SK-N-SH treated with all-trans-retinoic acid at 6 μM for 48 hours (cell line): ENCODE results near the gene UNCX.

ENCODE experiments used
- ATAC-seq: fragments of 200-7000 bp; cut with Tn5 transposase; 3 replicates; pipeline ENCODE4 v1.9.1; 2020; ENCODE audit warnings: mild to moderate bottlenecking, moderate library complexity
- ARNTL ChIP-seq: fragments of 450-650 bp; formaldehyde crosslinking; IDR thresholded peaks from 2 replicates; pipeline ENCODE4 v1.5.0; 2020; ENCODE audit warnings: low read depth, mild to moderate bottlenecking, moderate library complexity, borderline replicate concordance
- BACH2 ChIP-seq: fragments of 250-450 bp; sonication (Bioruptor Pico); IDR thresholded peaks from 2 replicates; pipeline ENCODE4 v1.9.0; 2021; ENCODE audit warnings: mild to moderate bottlenecking, borderline replicate concordance
- CREB5 ChIP-seq: fragments of 250-450 bp; sonication (Bioruptor Pico); IDR thresholded peaks from 2 replicates; pipeline ENCODE4 v1.5.1; 2020; ENCODE audit warnings: low read depth, mild to moderate bottlenecking, moderate library complexity
- CSDC2 ChIP-seq: fragments of 250-450 bp; sonication (Bioruptor Pico); IDR thresholded peaks from 2 replicates; pipeline ENCODE4 v1.5.0; 2020; ENCODE audit warnings: mild to moderate bottlenecking, moderate library complexity
- ESRRG ChIP-seq: fragments of 250-450 bp; sonication (Bioruptor Pico); IDR thresholded peaks from 2 replicates; pipeline ENCODE4 v1.6.1; 2021; ENCODE audit warnings: mild to moderate bottlenecking
- GLIS3 ChIP-seq: fragments of 250-450 bp; sonication (Bioruptor Pico); IDR thresholded peaks from 2 replicates; pipeline ENCODE4 v1.5.0; 2020; ENCODE audit warnings: mild to moderate bottlenecking, moderate library complexity
- ISL1 ChIP-seq: fragments of 250-450 bp; sonication (Bioruptor Pico); IDR thresholded peaks from 2 replicates; pipeline ENCODE4 v2.1.2; 2022; ENCODE audit warnings: mild to moderate bottlenecking, moderate library complexity
- OSR1 ChIP-seq: fragments of 250-450 bp; sonication (Bioruptor Pico); IDR thresholded peaks from 2 replicates; pipeline ENCODE4 v1.8.0; 2022; ENCODE audit warnings: moderate library complexity, mild to moderate bottlenecking, inconsistent platforms
- PATZ1 ChIP-seq: fragments of 250-450 bp; sonication (Bioruptor Pico); IDR thresholded peaks from 2 replicates; pipeline ENCODE4 v1.8.0; 2020; ENCODE audit warnings: mild to moderate bottlenecking, moderate library complexity, borderline replicate concordance
- PPARA ChIP-seq: fragments of 250-450 bp; sonication (Bioruptor Pico); IDR thresholded peaks from 2 replicates; pipeline ENCODE4 v1.5.0; 2020; ENCODE audit warnings: mild to moderate bottlenecking, borderline replicate concordance
- RARB ChIP-seq: fragments of 250-450 bp; sonication (Bioruptor Pico); IDR thresholded peaks from 2 replicates; pipeline ENCODE4 v1.8.0; 2021; ENCODE audit warnings: mild to moderate bottlenecking, moderate library complexity
- SNAI2 ChIP-seq: fragments of 250-450 bp; sonication (Bioruptor Pico); IDR thresholded peaks from 2 replicates; pipeline ENCODE4 v1.5.0; 2020; ENCODE audit warnings: mild to moderate bottlenecking, moderate library complexity
- TCF4 ChIP-seq: fragments of 250-450 bp; sonication (Bioruptor Pico); IDR thresholded peaks from 2 replicates; pipeline ENCODE4 v1.8.0; 2021; ENCODE audit warnings: mild to moderate bottlenecking, moderate library complexity, borderline replicate concordance
- TOX ChIP-seq: fragments of 250-450 bp; sonication (Bioruptor Pico); IDR thresholded peaks from 2 replicates; pipeline ENCODE4 v1.8.0; 2021; ENCODE audit warnings: mild to moderate bottlenecking, moderate library complexity, borderline replicate concordance
- TSHZ2 ChIP-seq: fragments of 250-450 bp; sonication (Bioruptor Pico); IDR thresholded peaks from 2 replicates; pipeline ENCODE4 v1.5.0; 2020; ENCODE audit warnings: mild to moderate bottlenecking, moderate library complexity
- ZC3H10 ChIP-seq: fragments of 250-450 bp; sonication (Bioruptor Pico); IDR thresholded peaks from 2 replicates; pipeline ENCODE4 v1.5.1; 2021; ENCODE audit warnings: mild to moderate bottlenecking, moderate library complexity
- ZFP3 ChIP-seq: fragments of 250-450 bp; sonication (Bioruptor Pico); IDR thresholded peaks from 2 replicates; pipeline ENCODE4 v1.5.0; 2020; ENCODE audit warnings: mild to moderate bottlenecking, moderate library complexity
- ZFP30 ChIP-seq: fragments of 450-650 bp; formaldehyde crosslinking; IDR thresholded peaks from 2 replicates; pipeline ENCODE4 v1.5.0; 2022; ENCODE audit warnings: mild to moderate bottlenecking, moderate library complexity
- ZNF565 ChIP-seq: fragments of 450-650 bp; formaldehyde crosslinking; conservative IDR thresholded peaks from 2 replicates; pipeline ENCODE4 v1.5.0; 2020; ENCODE audit warnings: low read depth, mild to moderate bottlenecking, moderate library complexity
- ZNF70 ChIP-seq: fragments of 450-650 bp; formaldehyde crosslinking; IDR thresholded peaks from 2 replicates; pipeline ENCODE4 v1.5.0; 2020; ENCODE audit warnings: mild to moderate bottlenecking, moderate library complexity
- ZNF8 ChIP-seq: fragments of 450-650 bp; formaldehyde crosslinking; IDR thresholded peaks from 2 replicates; pipeline ENCODE4 v1.5.0; 2020; ENCODE audit warnings: mild to moderate bottlenecking, moderate library complexity

UNCX gene

GRCh38 chr7:1243290-1243963 is 10.8 kb downstream of the UNCX start (continued):
- no peak for TF ChIP-seq CREB5 (CRISPR knock-in tag)
- TF ChIP-seq, all 23 proteins: peak for 0

- ATAC-seq = no peak
Measured at GRCh38 chr7:1243964-1244416, 11.3 kb downstream of the UNCX start.

GRCh38 chr7:1244700-1245523 is 12.2 kb downstream of the UNCX start:
- no peak for ATAC-seq
- TF ChIP-seq ZC3H10 = no peak
- TF ChIP-seq ESRRG (CRISPR knock-in tag) = no peak
- TF ChIP-seq TSHZ2 (CRISPR knock-in tag) = no peak
- no peak for TF ChIP-seq ZNF70 (CRISPR knock-in tag)
- TF ChIP-seq ZNF565 = no peak
- TF ChIP-seq ISL1 (CRISPR knock-in tag) = no peak
- no peak for TF ChIP-seq GLIS3
- TF ChIP-seq, all 23 proteins: peak for 0

More at GRCh38 chr7:1243964-1244416, 11.3 kb downstream of the UNCX start:
- TF ChIP-seq ESRRG (CRISPR knock-in tag) (no peak), CSDC2 (no peak), SNAI2 (CRISPR knock-in tag) (no peak), OSR1 (no peak), BACH2 (no peak), RARB (CRISPR knock-in tag) (no peak), ZNF565 (no peak), TOX (CRISPR knock-in tag) (no peak), TCF4 (no peak), CREB5 (CRISPR knock-in tag) (no peak), ZNF70 (CRISPR knock-in tag) (no peak), ZFP3 (CRISPR knock-in tag) (no peak), ZNF8 (CRISPR knock-in tag) (no peak)

- TF ChIP-seq PPARA (CRISPR knock-in tag) (no peak), ZFP30 (CRISPR knock-in tag) (no peak), ZC3H10 (no peak), ZNF70 (CRISPR knock-in tag) (no peak), BACH2 (no peak), CSDC2 (no peak), ESRRG (CRISPR knock-in tag) (no peak), ZNF8 (CRISPR knock-in tag) (no peak), TOX (CRISPR knock-in tag) (no peak), ARNTL (CRISPR knock-in tag) (no peak), SNAI2 (CRISPR knock-in tag) (no peak), PATZ1 (no peak)
- peak; percentile 25 for ATAC-seq
Measured at GRCh38 chr7:1245524-1246050, 12.9 kb downstream of the UNCX start.
